CD4-positive, alpha-beta T cell treated with Interleukin-6 for 4 hours (primary cell): ENCODE results near the gene CCL14.
"Not testable (repeated sequence)": the region's sequence is repeated elsewhere in the genome, so short reads cannot be mapped to it uniquely, and the experiment has no call there.

Experiments
- DNase-seq: peaks from one replicate; pipeline ENCODE4 v3.0.0-alpha.2; 2020; ENCODE audit warnings: mixed read lengths

Gene CCL14

DNA sequence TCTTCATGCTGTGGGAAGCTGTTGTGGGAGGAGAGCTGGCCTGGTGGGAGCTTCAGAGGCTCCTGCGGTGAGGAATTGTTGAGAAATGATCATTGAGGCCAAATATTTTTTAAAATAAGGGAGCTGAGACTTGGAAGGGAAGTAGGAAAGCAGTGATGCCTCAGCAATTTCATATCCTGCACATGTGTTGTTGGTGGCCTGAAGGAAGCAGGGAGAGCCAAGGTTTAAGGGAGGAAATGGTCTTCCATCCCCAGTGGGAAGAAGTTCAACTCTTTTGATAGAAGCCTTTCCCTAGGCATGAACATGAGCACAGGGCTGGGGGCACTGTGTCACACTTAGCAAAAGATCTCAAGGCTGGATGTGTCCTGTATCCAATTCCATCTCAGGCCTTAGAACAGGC is at the start of gene CCL14:
CCL14 (minus strand) TSS at position 87 of the 400 bp plus-strand sequence; CDS start at position 7, 80 bp downstream.
- DNase-seq: no peak

DNA sequence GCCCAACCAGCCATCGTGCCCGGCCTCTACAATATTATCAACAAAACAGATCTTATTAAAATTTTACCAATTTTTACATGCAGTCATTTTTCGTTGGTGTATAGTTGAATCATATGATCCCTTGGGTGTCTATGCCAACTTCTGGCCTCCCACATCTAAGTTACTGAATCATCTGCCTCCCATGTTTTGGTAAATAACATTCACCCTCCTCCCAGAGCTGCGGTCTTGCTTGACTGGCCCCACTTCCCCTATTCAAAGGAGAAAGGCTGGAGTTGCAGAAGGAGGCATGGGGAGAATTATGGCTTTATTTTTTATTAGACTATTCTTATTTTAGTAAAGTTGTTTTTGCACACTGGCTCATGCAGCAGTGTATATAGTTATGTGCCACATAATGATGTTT is 49.7 kb upstream of the CCL14 start:
- no peak for DNase-seq

DNA sequence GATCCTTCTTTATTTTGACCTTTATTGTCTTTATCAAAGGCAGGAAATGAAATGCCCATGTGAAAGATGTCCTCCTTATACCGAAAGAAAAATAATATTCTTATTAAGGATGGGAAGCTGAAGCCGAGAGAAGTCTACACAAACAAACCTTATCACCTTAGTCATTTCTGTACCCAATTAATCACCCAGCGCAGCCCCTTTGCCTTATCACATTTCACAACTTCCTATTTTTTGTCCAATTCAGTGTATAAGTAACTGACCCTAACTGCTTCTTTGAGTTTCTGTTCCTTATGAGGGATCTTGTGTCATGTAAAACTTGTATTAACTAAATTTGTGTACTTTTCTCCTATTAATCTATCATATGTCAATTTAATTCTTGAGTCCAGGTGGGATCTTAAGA is 47.6 kb upstream of the CCL14 start:
- no peak for DNase-seq

DNA sequence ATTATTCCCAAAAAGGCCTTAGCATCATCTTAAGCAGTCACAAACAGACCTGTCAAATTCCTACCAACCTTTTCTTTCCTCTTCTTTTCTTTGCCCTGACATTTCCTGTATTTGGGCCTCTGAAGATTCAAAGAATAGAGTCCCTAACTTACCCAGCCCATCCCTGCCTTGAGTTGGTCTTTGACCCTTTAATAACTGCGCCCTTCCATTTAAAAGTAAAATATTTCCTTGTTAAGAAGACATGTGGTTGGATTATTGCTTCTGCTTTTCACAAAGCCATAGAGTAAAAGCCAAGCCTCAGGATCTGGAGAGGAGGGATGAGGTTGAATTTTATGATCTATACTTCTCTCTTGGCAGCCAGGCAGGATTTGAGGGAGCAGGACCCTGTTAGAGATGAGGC is 44.4 kb upstream of the CCL14 start:
- DNase-seq: no peak

DNA sequence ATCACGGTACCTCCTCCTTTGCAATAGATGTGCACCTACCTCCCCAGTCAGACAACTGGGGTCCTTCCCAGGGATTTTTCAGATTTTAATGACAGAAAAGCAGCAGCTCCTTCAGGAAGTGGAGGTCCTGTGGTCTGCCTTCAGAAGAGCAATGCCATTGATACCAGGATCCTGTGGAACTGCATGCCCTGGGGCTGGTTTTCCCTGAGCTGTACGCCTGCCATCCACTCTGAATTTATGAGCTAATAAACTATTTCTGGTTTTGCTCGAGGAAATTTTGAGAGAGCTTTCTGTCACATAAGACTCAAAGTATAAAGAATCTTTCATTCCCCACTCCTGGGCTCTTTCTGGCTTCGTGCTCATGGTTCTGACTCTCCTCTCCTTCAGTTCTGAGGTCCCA is 41.2 kb upstream of the CCL14 start:
- no peak for DNase-seq

DNA sequence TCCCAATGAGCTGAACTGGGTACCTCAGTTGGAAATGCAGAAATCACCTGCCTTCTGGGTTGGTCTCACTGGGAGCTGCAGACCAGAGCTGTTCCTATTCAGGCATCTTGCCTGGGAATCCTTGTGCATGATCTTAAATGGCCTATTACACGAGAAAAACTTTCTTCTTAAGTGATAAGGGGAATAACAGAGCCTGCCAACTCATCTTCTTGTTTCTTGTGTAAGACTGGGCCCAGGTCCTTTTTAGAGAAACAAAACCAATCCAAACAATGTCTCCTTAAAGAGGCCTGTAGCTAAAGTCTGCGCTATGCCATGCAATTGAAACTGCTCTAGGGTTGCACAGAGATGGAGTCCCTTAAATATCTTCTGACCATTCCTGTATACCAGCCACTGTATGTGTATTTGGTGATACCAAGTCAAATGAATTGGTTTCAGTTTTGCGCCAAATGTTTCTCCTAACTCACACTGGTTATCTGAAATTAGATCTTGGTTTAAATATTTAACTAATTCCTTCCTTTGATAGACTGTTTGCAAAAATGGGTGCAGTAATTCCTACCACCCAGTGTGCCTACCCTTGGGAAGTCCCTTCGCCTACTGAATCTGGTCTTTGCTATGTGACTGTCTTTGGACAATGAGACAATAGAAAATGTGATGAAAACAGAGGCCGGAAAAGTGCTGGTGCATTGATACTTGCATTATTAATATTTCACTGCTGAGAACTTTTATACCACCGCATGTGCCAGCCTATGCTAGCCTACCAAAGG is 37.8 kb upstream of the CCL14 start:
- no peak for DNase-seq

DNA sequence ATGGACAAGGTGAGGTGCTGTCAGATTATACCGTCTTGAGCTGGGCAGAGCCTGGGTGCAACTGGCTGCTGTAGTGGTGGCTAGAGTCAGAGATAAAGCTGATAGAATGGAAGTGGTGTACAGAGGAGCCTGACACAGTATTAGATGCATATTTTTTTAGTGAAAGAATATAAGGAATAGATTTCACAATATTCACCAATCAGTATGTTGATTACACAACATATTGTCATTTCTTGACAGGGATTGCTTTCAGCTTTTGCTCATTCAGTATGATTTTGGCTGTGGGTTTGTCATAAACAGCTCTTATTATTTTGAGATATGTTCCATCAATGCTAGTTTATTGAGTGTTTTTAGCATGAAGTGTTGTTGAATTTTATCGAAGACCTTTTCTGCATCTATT is 32.9 kb upstream of the CCL14 start:
- DNase-seq: no peak

DNA sequence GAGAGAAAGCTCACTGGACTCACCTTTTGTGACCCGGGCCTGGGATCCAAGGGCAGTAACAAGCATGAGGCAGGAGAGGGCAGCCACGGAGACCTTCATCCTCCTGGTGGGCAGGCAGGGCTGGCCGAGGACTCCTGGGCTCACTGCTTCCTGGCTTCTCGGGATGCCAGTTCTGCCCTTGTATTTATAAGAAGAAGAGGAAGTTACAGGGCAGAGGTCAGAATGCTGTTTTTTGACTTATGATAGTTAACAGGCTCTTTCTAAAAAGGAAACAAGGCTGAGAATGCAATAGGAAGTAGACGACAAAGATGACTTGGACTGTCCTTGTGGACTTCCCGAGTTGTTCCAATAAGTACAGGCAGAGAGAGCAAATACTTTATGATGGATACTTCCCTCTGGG is 31.3 kb upstream of the CCL14 start, which contains the start of gene CCL23:
CCL23 (minus strand) TSS at position 174 of the 400 bp plus-strand sequence; CDS start at position 99, 75 bp downstream.
- no peak for DNase-seq

DNA sequence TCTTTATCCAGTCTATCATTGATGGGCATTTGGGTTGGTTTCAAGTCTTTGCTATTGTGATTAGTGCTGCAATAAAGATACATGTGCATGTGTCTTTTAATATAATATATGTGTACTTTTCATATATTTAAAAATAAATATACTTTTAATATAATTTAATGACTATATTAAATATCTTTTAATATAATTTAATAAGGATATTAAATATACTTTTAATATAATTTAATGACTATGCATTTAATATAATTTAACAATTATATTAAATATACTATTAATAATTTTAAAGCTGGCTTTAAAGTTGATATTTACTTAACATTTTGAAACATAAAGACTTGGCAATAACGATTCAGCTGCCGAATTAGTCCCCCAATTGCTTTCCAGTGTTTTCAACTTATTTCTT is 30.0 kb upstream of the CCL14 start:
- DNase-seq: no peak

DNA sequence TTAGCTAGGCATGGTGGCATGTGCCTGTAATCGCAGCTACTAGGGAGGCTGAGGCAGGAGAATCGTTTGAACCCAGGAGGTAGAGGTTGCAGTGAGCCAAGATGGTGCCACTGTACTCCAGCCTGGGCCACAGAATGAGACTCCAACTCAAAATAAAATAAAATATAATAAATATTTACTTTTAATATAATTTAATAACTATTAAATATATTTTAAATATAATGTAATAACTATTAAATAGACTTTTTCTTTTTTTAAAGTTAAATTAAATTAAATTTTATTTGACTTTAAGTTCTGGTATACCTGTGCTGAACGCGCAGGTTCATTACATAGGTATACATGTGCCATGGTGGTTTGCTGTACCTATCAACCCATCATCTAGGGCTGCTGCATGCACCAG is 29.4 kb upstream of the CCL14 start:
- DNase-seq: not testable (repeated sequence)

DNA sequence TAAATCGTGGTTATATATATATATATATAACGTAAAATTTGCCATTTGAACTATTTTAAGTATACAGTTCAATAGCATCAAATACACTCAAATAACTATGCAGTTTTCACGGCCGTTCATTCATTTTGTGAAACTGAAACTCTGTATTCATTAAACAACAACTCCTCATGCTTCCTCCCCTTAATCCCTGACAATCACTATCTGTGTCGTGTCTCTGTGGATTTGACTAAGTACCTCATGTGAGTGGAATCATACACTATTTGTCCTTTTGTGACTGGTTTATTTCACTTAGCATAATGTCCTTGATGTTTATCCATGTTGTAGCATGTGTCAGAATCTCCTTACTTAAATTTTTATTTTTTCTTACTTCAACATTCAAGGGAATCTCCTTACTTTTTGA is 28.4 kb upstream of the CCL14 start:
- no peak for DNase-seq

DNA sequence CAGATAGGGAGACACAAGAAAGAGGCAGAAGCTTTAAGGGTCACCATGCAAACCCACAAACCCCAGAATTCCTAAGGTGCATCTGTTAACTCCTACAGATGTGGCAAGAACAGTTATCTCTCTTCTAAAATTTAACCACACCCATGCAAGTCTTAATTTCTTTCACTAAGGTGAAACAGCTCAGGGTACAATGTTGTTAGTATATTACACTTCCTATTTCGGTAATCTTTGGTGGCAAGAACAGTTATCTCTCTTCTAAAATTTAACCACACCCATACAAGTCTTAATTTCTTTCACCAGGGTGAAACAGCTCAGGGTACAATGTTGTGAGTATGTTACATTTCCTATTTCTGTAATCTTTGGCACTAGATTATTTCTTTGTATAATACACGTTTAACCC is 24.7 kb upstream of the CCL14 start:
- DNase-seq: no peak

DNA sequence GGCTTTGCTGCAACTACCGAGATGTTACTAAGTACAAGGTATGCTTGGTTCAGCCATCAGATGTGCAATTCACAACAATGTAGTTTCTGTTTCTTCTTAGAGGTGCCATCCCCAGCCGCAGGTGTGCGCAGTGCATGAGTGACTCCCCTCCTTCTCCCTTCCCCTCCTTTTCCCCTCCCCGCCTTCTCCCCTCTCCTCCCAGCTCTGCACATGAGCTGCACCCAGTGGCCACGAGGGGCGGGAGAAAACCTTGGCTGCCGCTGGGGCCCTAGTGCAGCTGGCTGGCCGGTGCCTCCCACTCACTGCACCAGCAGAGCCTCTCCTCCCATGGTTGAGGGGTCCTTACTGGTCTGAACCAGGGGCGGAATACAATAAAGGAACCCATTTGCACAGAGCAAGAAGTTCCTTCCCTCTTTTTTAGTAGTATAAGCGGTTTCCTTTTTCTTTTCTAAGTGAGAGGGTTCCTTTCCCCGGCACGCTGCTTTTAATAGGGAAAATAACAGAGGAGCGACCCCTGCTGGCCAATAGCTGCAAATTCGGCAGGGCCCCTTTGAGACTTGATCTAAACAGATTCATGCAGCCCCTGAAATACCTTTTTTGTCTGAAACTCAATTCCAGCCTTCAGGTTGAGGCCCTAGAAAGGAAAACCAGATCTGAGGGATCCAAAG is 22.6 kb upstream of the CCL14 start:
- DNase-seq: no peak

DNA sequence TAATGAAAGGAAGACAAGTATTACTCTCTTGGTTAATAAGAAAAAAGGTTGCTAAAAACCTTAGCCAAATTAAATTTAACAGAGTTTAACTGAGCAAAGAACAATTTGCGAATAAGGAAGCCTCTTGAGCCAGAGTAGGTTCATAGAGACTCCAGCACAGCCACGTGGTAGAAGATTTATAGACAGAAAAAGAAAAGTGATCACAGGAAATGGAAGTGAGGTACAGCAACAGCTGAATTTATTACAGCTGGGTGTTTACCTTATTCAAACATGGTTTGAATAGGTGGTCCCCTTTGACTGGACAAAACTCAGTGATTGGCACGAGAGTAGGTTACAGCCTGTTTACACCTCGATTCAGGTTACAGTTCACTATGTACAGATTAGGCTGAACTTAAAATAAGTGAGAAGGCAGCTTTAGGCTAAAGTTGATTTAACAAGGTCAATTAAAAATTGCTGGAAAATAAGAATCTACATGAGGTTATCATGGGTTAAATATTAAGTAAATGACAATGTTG is 18.1 kb upstream of the CCL14 start:
- no peak for DNase-seq

DNA sequence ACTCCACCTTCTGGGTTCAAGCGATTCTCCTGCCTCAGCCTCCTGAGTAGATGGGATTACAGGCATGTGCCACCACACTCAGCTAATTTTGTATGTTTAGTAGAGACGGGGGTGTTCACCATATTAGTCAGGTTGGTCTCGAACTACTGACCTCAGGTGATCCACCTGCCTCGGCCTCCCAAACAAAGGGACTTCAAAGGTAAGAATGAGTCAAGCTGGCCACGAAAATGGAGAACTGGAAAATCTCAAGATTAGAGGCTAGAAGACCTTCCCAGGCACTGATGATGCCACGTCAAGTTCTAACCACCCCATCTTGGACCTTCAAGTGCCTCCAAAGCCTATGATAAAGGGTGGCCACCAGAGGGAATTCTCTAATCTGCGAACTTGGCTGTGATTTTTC is 16.1 kb upstream of the CCL14 start:
- no peak for DNase-seq

DNA sequence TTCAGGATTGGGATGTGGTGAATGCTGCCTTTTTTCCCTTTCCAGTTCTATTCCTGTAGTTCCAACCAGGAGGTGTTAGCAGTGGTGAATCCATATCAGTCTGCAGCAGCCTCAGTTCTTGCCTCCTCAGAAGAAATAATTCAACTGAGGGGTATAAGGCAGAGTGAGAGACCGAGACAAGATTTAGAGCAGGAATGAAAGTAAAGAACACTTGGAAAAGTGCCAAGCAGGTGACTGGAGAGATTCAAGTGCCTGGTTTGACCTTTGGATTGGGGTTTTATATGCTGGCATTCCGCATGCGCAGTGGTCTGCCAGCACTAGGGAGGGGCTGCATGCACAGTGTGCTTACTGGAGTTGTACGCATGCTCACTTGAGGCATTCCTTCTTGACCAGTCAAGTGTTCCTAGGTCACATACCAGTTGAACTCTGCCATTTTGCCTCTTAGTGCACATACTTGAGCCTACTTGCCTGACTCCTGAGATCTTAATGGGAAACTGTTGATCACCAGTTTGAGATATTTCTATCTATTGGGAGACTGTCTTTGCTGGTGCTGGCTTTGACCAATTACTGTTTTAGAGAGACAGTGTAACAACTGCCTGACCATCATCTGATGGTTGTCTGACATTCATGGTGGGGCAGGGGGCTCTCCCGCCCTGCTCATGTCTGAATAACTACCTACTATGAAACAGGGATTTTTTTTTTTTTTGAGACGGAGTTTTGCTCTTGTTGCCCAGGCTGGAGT is 15.5 kb upstream of the CCL14 start:
- no peak for DNase-seq

DNA sequence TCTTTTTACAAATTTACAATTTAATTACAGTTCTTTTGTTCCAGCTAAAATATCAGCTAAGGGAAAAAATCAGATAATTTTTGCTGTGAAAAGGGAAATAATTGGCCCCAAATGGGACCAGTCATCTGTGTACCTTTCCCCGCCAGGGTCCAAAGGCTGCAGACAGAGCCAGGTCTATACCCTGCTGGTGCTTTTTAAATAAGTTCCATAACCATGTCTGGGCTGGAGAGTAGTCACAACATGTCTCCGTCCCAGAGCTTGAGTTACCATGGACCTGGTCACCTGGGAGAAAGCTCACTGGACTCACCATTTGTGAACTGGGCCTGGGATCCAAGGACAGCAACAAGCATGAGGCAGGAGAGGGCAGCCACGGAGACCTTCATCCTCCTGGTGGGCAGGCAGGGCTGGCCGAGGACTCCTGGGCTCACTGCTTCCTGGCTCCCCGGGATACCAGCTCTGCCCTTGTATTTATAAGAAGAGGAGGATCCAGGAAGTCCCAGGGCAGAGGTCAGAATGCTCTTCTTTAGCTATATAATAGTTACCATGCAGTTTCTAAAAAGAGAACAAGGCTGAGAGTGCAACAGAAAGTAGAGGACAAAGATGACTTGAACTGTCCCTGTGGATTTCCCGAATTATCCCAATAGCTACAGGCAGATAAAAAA is 14.7 kb upstream of the CCL14 start, which contains the start of gene CCL15:
CCL15 (minus strand) TSS at position 444 of the 662 bp plus-strand sequence; CDS start at position 383, 61 bp downstream.
- no peak for DNase-seq

DNA sequence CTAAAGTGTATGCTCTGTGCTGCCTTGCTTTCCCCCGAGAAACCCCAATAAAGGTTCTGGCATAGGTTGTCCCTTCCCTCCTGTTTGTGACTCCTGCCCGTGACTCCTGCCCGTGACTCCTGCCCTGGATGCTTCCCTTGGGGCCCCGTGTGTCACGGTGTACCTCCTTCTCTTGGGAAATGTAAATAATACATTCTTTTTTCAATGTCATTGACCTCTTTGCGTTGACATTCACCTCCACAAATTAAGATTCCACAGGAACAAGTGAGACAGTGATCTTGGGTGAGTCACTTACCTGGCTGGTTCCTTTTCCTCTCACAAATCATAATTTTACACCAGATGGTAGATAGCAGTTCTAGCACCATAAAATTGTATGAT is 14.2 kb upstream of the CCL14 start:
- DNase-seq: no peak

DNA sequence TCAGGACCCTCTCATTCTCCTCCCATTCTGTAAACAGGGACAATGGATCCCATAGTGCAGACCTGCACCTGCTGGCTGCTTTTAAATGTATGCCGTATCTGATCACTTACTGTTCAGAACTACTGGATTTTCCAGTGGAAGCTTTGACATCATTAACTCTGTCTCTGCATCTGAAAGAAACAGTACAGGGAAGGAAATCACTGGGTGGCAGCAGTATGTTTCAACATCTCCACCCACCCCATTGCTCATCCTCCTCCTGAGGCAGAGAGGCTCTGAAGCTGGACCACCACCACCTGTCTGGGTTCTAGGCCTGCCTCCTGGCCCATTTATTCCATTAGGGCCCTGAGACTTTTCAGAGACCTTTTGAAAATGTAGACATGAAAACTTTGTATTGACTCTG is 12.2 kb upstream of the CCL14 start:
- no peak for DNase-seq

DNA sequence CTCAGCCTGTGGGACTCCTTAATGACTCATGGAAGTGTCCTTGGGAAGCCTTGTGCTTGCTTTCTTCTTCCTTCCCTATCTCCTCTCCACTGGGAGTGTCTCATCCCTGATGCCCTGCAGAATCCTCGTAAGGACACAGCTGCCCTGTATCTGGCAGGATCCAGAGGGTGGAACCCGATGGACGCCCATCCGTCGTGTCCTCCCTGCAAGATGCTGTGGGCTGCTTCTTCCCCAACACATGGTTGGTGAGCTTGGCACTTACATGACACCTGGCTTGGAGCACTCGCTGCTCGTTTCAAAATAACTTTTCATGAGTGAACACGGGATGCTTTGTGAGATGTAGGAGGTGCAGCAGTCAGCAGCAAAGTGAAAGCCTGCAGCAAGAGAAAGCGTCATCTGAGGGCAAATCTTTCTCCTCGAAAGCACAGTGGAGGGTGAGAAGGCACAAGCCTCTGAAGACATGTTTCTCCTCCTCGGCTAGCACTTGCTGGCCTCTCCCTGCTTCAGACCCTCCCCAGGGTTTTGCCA is 11.6 kb upstream of the CCL14 start:
- DNase-seq: no peak

DNA sequence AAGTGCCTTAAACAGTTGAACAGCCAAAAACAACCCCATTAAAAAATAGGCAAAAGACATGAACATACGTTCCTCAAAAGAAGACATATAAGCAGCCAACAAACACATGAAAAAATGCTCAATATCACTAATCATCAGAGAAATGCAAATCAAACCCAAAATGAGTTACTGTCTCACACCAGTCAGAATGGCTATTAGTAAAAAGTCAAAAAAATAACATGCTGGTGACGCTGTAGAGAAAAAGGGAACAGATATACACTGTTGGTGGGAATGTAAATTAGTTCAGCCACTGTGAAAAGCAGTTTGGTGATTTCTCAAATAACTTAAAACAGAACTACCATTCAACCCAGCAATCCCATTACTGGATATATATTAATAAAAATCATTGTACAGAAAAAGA is 8.8 kb upstream of the CCL14 start:
- DNase-seq: not testable (repeated sequence)

DNA sequence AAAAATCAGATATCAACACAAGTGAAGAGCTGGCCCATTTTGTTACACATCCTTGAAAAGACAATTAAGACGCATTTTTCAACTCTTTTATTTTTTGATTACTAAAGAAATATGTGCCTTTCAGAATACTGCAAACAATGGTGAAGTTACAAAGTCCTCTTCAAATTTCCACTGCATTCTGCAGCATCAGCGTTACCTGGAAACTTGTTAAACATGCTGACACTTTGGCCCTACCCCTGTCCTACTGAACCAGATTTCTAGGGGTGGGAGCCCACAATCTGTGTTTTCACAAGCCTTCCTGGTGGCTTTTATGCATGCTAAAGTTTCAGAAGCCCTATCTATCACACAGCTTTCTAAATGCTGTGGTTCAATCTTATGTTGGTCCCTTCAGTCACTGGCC is 4.5 kb upstream of the CCL14 start:
- DNase-seq: no peak

DNA sequence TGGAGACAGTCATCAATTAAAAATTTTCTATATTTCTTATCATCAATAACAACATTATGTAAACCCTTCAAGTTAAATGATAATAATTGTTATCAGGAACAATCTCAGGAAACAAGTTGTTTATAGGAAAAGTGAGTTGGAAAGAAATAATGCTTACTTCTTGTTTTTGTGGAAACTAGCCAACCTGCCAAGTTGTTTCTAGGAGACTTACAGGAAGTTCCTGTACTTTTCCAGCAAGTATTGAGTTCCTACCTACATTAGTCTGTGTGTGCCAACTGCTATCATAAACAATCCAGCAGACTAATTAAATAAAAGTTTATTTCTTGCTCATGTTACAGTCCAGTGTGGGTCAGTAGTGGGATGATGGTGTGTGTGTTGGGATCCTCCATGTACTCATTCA is 1.6 kb upstream of the CCL14 start:
- DNase-seq: no peak
